GM12891 (cell line): ENCODE data around the gene TSACC.
"Not testable (repeated sequence)": the region's sequence is repeated elsewhere in the genome, so short reads cannot be mapped to it uniquely, and the experiment has no call there.

Source experiments
- POLR2A ChIP-seq: IDR thresholded peaks from 2 replicates; pipeline ENCODE4 v1.6.1; 2011; ENCODE audit warnings: low read depth, low read length, control low read depth
- POLR2AphosphoS5 ChIP-seq: IDR thresholded peaks from 2 replicates; pipeline ENCODE4 v1.6.1; 2011; ENCODE audit warnings: low read depth, low read length, control low read depth

- not testable (repeated sequence) for TF ChIP-seq POLR2AphosphoS5, POLR2A
Observed at GRCh38 chr1:156369685-156370286, 31.5 kb downstream of the TSACC start.
